AG10803 (cell line): ENCODE measurements around the gene TCF7L1.

ENCODE experiments used
- DNase-seq: peaks from one replicate; pipeline ENCODE4 v3.0.0; 2010; ENCODE audit warnings: low read depth
- H3K4me3 ChIP-seq: 2 replicates; pipeline ENCODE4 v1.5.1; 2011; ENCODE audit warnings: mild to moderate bottlenecking, low read length, control low read depth
- TF ChIP-seq, protein P1 (sequence below): conservative IDR thresholded peaks from 2 replicates; pipeline ENCODE4 v1.5.1; 2011; ENCODE audit warnings: mild to moderate bottlenecking, low read length, control low read depth, inconsistent platforms

TCF7L1 gene

DNA sequence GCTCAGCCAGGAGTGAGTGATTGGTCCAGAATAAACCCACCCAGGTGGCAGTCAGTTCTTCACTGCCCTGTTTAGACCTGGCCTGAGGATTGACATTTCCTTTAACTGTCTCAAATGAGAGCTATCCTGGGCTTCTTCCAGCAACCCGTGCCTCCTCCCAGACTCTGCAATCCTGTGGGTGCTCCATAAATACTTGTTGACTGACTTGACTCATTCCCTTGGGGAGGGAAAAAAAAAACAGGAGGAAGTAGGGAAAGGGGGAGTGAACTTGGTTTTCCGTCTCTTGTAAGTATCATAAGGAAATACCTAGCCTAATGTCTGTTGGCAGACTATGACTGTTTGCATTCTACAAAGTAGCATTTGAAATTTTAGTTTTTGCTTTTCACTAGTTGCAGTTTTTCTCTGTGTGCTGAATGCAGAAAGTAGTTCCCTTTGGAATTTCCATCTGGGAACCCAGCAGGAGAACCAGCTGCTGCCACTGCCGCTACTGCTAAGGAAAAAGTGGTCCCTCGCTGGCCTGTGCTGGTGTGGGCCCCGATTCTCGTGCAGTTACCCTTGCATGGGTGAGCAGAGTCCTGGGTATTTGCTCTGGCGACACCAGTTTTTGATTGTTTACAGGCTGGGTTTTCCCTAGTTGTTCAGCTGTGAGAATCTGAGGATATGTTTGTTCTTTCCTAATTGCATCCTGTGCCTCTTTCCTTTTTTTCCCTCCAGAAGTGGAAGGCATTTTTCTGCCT, 115.7 kb downstream of the TCF7L1 start:
- TF ChIP-seq, protein P1, sequence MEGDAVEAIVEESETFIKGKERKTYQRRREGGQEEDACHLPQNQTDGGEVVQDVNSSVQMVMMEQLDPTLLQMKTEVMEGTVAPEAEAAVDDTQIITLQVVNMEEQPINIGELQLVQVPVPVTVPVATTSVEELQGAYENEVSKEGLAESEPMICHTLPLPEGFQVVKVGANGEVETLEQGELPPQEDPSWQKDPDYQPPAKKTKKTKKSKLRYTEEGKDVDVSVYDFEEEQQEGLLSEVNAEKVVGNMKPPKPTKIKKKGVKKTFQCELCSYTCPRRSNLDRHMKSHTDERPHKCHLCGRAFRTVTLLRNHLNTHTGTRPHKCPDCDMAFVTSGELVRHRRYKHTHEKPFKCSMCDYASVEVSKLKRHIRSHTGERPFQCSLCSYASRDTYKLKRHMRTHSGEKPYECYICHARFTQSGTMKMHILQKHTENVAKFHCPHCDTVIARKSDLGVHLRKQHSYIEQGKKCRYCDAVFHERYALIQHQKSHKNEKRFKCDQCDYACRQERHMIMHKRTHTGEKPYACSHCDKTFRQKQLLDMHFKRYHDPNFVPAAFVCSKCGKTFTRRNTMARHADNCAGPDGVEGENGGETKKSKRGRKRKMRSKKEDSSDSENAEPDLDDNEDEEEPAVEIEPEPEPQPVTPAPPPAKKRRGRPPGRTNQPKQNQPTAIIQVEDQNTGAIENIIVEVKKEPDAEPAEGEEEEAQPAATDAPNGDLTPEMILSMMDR, result no peak
- H3K4me3 ChIP-seq, result no peak overlapping the region
- DNase-seq, result peak; percentile 97

DNA sequence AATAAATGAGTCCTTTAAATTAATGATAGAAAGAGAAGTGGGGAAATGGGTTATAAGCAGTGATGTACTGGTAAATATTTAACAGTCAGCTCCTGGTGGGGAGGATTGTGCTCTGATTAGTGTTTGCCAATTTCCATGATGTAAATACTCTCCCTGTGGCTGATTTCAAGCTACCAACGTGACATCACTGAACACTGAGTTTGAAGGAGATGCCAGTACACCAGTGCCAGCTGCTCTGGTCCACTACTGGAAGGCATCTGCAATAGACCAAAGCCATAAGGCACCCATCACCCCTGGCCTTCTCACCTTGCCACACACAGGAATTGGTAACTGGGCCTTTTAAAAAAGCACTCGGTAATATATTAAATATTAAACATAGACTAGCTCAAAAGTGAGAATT, 116.9 kb downstream of the TCF7L1 start:
- DNase-seq, result peak; percentile 46
- TF ChIP-seq, protein P1, result no peak; the same call in 1 of the 2 replicates
- H3K4me3 ChIP-seq, result no peak overlapping the region

DNA sequence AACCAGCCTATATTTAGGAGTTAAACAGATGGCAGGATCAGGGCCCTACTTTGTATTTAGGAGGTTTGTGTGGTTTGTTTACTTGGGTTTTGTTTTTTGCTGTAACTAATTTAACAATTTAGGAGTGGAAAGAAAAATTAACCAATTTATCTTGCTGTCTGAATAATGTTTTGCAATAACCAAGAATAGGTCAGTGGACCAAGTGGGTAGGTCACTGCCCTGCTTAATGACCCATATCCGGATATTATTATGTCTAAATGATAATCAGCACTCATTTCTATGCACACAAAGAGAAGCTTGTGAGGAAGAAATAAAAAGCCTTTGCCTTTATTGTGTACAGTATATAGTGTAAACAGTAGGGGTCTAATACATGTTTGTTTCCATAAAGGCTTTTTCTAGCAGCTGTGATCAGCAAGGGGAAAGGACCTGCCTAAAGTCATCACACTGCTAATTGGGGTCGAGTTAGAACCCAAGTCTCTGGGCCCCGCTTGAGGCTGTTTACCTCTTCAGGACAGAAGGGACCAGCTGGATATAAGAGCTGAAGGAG, 118.0 kb downstream of the TCF7L1 start:
- no peak overlapping the region for H3K4me3 ChIP-seq
- no peak for DNase-seq
- TF ChIP-seq, protein P1, result no peak

DNA sequence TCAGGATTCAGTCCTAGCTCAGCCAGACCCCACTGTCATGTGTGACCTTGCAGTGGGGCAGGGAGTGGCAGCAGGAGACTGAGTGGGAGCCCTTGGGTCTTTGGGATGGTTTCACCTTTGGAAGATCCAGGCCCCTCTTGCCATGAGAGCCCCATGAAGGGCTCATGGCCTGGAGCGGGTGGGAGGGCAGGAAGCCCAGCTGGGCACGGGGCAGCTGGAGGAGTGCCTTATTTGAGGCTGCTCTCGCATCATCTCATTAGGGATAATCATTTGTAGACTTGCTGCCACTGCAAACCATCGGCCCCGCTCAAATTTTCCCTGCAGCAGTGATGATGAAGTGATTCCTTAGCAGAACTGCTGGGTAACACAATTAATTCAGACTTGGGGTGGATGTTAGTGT, 120.7 kb downstream of the TCF7L1 start:
- no peak for DNase-seq
- TF ChIP-seq, protein P1, result no peak
- no peak overlapping the region for H3K4me3 ChIP-seq

DNA sequence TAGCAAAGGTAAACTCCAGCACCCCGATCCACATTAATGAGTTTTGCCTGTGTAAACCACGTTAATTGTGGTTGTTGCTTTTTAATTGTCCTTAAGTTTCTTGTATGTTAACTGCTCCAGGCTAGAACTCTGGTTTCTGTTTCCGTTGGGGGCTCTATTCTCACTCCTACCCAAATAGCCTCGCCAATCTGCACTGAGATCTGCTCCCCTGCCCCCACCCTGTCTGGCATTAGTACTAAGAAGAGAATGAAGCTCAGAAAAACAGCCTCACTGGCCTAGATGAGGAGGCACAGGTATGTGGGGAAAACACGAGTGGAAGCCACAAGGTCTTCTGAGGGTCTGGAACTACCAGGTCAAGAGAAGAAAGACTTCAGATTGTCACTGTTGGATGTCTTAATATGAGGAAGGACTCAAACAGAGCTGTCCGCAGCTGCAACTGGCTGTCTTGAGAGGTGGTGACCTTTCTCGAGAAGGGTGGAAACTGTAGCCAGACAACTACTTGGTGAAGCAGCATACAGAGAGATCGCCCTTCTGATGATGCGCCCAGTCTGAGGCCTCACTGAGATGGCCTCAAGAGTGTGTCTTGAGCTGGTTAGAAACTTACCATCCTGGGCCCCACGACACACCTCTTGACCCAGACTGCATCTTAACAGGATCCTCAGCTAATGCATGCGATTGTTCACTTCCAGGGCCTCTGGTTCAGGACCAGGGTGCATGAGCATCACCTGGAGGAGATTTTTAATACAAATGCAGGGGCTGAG, 121.5 kb downstream of the TCF7L1 start:
- DNase-seq, result no peak
- TF ChIP-seq, protein P1, result no peak
- no peak overlapping the region for H3K4me3 ChIP-seq

DNA sequence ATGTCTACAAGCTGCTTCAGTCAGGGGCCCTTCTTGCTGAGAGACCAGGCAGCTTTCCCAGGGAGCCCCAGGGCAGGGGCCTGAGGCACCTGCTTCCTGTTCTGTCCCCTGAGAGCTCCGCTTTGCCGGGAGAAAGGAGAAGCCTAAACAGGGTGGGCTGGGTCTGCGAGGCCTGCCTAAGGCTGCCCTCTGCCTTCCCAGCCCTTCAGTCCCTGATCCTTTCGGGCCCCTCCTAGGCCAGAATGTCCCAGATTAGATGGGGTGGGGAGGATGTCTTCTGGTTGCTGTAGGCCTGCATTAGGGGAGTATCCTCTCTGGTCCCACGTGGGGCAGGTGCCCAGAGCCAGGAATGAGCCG, 122.2 kb downstream of the TCF7L1 start:
- no peak for DNase-seq
- TF ChIP-seq, protein P1, result no peak
- no peak overlapping the region for H3K4me3 ChIP-seq
